ENCODE measurements around the gene PKD2.

DNA sequence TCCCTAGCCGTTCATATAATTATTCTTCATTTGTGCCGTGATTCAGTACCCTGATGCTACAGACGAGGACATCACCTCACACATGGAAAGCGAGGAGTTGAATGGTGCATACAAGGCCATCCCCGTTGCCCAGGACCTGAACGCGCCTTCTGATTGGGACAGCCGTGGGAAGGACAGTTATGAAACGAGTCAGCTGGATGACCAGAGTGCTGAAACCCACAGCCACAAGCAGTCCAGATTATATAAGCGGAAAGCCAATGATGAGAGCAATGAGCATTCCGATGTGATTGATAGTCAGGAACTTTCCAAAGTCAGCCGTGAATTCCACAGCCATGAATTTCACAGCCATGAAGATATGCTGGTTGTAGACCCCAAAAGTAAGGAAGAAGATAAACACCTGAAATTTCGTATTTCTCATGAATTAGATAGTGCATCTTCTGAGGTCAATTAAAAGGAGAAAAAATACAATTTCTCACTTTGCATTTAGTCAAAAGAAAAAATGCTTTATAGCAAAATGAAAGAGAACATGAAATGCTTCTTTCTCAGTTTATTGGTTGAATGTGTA is 24.9 kb upstream of the PKD2 start:
- TF ChIP-seq, protein P1, sequence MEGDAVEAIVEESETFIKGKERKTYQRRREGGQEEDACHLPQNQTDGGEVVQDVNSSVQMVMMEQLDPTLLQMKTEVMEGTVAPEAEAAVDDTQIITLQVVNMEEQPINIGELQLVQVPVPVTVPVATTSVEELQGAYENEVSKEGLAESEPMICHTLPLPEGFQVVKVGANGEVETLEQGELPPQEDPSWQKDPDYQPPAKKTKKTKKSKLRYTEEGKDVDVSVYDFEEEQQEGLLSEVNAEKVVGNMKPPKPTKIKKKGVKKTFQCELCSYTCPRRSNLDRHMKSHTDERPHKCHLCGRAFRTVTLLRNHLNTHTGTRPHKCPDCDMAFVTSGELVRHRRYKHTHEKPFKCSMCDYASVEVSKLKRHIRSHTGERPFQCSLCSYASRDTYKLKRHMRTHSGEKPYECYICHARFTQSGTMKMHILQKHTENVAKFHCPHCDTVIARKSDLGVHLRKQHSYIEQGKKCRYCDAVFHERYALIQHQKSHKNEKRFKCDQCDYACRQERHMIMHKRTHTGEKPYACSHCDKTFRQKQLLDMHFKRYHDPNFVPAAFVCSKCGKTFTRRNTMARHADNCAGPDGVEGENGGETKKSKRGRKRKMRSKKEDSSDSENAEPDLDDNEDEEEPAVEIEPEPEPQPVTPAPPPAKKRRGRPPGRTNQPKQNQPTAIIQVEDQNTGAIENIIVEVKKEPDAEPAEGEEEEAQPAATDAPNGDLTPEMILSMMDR (IDR thresholded peaks at IDR 0.05; ENCODE audit: poor library complexity) = no peak
- TF ChIP-seq EZH2phosphoT487 (IDR thresholded peaks at IDR 0.05; ENCODE audit: low read depth, severe bottlenecking, unreplicated experiment) (no peak), EZH2 (IDR thresholded peaks at IDR 0.05; ENCODE audit: borderline replicate concordance) (no peak)

Data from hepatocyte (in vitro differentiated cells).